Measurements from ENCODE around the gene WHRN.

DNA sequence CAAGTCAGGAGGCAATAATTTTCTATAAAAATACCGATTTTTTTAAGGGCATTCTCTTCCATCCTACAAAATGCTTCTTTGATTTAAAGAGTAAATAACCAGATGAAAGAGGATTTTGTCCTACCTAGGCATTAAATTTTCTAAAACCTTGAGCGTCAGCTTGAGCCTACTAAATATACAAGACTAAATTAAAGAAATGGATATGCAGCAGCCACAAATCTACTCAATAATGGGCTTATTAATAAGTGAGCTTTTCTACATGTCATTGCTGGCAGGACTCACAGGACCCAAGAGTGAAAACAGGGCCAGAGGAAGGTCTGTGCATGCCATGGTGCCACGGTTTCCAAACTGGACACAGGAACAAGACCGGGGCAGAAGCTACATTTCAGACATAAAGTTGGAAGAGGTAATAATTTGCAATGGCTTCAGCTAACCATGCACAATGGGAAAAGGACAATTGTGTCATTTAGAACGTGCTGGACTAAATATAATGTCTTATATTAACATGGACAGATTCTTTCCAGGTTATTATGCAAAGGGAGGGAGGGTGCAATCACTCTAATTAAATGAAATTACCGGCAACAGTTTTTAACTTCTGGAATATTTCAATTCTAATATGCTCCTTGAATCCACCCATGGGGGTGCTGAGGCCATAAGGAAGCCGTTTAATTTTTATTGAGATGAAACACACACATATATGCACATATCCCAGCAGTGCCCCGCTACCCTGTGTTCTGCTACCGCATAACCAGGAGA lies 5.2 kb downstream of the WHRN start:
- TF ChIP-seq REST (IDR thresholded peaks at IDR 0.05; ENCODE audit: borderline replicate concordance in 1 of 2, low read depth in 1 of 2, low read length in 2 of 2) (no peak), TCF12 (IDR thresholded peaks at IDR 0.05) (no peak), TCF12 (CRISPR knock-in tag; IDR thresholded peaks at IDR 0.05) (no peak), TRIM24 (CRISPR knock-in tag; IDR thresholded peaks at IDR 0.05) (no peak), CTCF (CRISPR knock-in tag; IDR thresholded peaks at IDR 0.05) (no peak), MEF2D (CRISPR knock-in tag; IDR thresholded peaks at IDR 0.05) (no peak), ZNF766 (CRISPR knock-in tag; IDR thresholded peaks at IDR 0.05; ENCODE audit: borderline replicate concordance) (no peak)

Measured in HepG2 (cell line).